ENCODE results near the gene OCA2.

GRCh38 chr15:28116521-28117431 is 17.7 kb upstream of the OCA2 start:
- TF ChIP-seq CTCF (IDR thresholded peaks at IDR 0.05): no peak
- TF ChIP-seq POLR2A (IDR thresholded peaks at IDR 0.05): no peak

Data from heart left ventricle (tissue), 13 donors.